GM12878 (cell line): ENCODE data around the gene TOX4. TPM values are rescaled to one million over a fixed set of nuclear protein-coding genes. Genes with fewer than 3 reads are reported as not detected.
A peak's percentile ranks its signal among the peaks of the same experiment; 100 is the strongest.

Experiments
- ATAC-seq: fragments of 200-7000 bp; cut with Tn5 transposase; 3 replicates; pipeline ENCODE4 v1.9.1; 2020; ENCODE audit warnings: mild to moderate bottlenecking, moderate library complexity
- BruUV-seq: library from RNA; stranded (reverse); fragments of 400-500 nt; replicated peaks from 2 replicates; lab custom pipeline; 2021; lab: Mats Ljungman, UMichigan
- CTCF ChIA-PET: fragments of 300-600 bp; sonication (Branson Sonifier 250); formaldehyde crosslinking; extraction: SDS; loops from one replicate; lab custom pipeline; 2021; ENCODE audit warnings: inconsistent platforms; lab: Yijun Ruan, JAX
- POLR2A ChIA-PET: fragments of 350-600 bp; formaldehyde crosslinking; extraction: SDS; loops from one replicate; lab custom pipeline; 2021; ENCODE audit warnings: inconsistent platforms; lab: Charles Lee
- RAD21 ChIA-PET: fragments of 300-600 bp; sonication (Branson Sonifier 250); formaldehyde crosslinking; loops from one replicate; lab custom pipeline; 2023; ENCODE audit warnings: antibody characterized with exemption; ENCODE audit not compliant: unreplicated experiment; lab: Charles Lee
- SMC1A ChIA-PET: fragments of 300-600 bp; sonication (Branson Sonifier 250); formaldehyde crosslinking; loops from one replicate; lab custom pipeline; 2023; ENCODE audit not compliant: unreplicated experiment, uncharacterized antibody; lab: Charles Lee
- DNase-seq: peaks from one replicate; pipeline ENCODE4 v3.0.0-alpha.2; 2011; ENCODE audit warnings: low read depth, low spot score
- FAIRE-seq: peaks from 3 replicates; lab custom pipeline; 2011; peaks lifted over from hg19 to GRCh38; lab: Jason Lieb, UNC
- H2AFZ ChIP-seq: 2 replicates; pipeline ENCODE4 v1.6.0; 2011; ENCODE audit warnings: low read depth, low read length, control low read depth; ENCODE audit not compliant: control insufficient read depth
- H3K27ac ChIP-seq: 2 replicates; pipeline ENCODE4 v1.5.1; 2011; ENCODE audit warnings: control low read depth; ENCODE audit not compliant: control insufficient read depth, insufficient read depth
- H3K27me3 ChIP-seq, 2 experiments: replicated peaks in 1 of 2; 2 replicates each; pipeline versions ENCODE4 v1.6.0 to v1.6.1; 2011; ENCODE audit warnings: low read length in 1 of 2; ENCODE audit not compliant: control insufficient read depth in 2 of 2, insufficient read depth in 2 of 2
- H3K36me3 ChIP-seq, 2 experiments: 2 replicates each; pipeline ENCODE4 v1.5.1; 2011; ENCODE audit warnings: low read length in 1 of 2; ENCODE audit not compliant: control insufficient read depth in 2 of 2, insufficient read depth in 2 of 2
- H3K4me1 ChIP-seq: 2 replicates; pipeline ENCODE4 v1.6.1; 2011; ENCODE audit warnings: mild to moderate bottlenecking, low read length, moderate library complexity, mixed read lengths; ENCODE audit not compliant: control insufficient read depth, insufficient read depth
- H3K4me2 ChIP-seq: 2 replicates; pipeline ENCODE4 v1.6.0; 2011; ENCODE audit warnings: control low read depth; ENCODE audit not compliant: control insufficient read depth, insufficient read depth
- H3K4me3 ChIP-seq: fragments of 200-600 bp; sonication (generic); 2 replicates; pipeline ENCODE4 v1.5.1; 2016
- H3K79me2 ChIP-seq: 2 replicates; pipeline ENCODE4 v1.6.0; 2011; ENCODE audit warnings: low read length; ENCODE audit not compliant: control insufficient read depth, insufficient read depth
- H3K9ac ChIP-seq: 2 replicates; pipeline ENCODE4 v1.8.0; 2011; ENCODE audit warnings: low read length, control low read depth, mixed read lengths; ENCODE audit not compliant: control insufficient read depth, insufficient read depth
- H3K9me3 ChIP-seq: replicated peaks from 3 replicates; pipeline ENCODE4 v1.5.1; 2011; ENCODE audit warnings: mild to moderate bottlenecking, low read length; ENCODE audit not compliant: control insufficient read depth, insufficient read depth
- H4K20me1 ChIP-seq: 2 replicates; pipeline ENCODE4 v1.6.0; 2011; ENCODE audit not compliant: control insufficient read depth, insufficient read depth
- CBFB ChIP-seq: IDR thresholded peaks from 2 replicates; pipeline ENCODE4 v1.6.1; 2016; ENCODE audit warnings: antibody characterized with exemption, low read depth
- EED ChIP-seq: sonication (generic); IDR thresholded peaks from 2 replicates; pipeline ENCODE4 v1.6.1; 2016; ENCODE audit warnings: antibody characterized with exemption, low read depth
- FOXM1 ChIP-seq: IDR thresholded peaks from 2 replicates; pipeline ENCODE4 v1.6.1; 2012; ENCODE audit warnings: low read depth, mild to moderate bottlenecking, inconsistent platforms, low read length, moderate library complexity
- IKZF2 ChIP-seq, 2 experiments: fragments of 450-650 bp; IDR thresholded peaks; 2 replicates each; pipeline ENCODE4 v1.6.1; 2017; ENCODE audit warnings: mild to moderate bottlenecking in 2 of 2, moderate library complexity in 2 of 2
- RUNX3 ChIP-seq: IDR thresholded peaks from 2 replicates; pipeline ENCODE4 v1.6.1; 2012; ENCODE audit warnings: low read length, inconsistent platforms
- WGBS: methylation state at CpG from one replicate; pipeline ENCODE4 v1.1.6; 2016; ENCODE audit warnings: low lambda C conversion rate; ENCODE audit not compliant: insufficient replicate concordance, insufficient coverage; ENCODE audit errors: missing lambda C conversion rate; 5-methylcytosine and 5-hydroxymethylcytosine counted together
- in situ Hi-C: fragments of 300-500 bp; cut with MboI; formaldehyde crosslinking; loops from 9 replicates; pipeline ENCODE4 v1.14.3; 2018; ENCODE audit warnings: mixed read lengths
- intact Hi-C: fragments of 100-400 bp; cut with micrococcal nuclease; formaldehyde crosslinking; loops from one replicate; pipeline ENCODE4 v1.14.2; 2022; ENCODE audit not compliant: unreplicated experiment
- polyA plus RNA-seq, 11 experiments: library from polyadenylated mRNA; depleted of rRNA in 4 of 11; unstranded in 6 of 11; stranded (reverse) in 5 of 11; fragments of >200 nt; fragmentation: Nextera tagmentation in 4 of 11; fragmentation: Illumina TruSeq in 1 of 11; extraction: Ambion mirVana in 4 of 11; extraction: Trizol in 1 of 11; gene quantifications; 1 replicate in 1 of 11; 2 replicates in 10 of 11; pipeline versions ENCODE4 v1.2.1 to v1.2.3, GENCODE V29; 2011 to 2016; ENCODE audit warnings: inconsistent platforms in 2 of 11, missing spikeins in 2 of 11, low read depth in 1 of 11
- total RNA-seq, 4 experiments: library from RNA; depleted of rRNA in 3 of 4; stranded (reverse); fragments of >200 nt in 3 of 4; fragmentation: Illumina TruSeq in 1 of 4; extraction: Trizol in 1 of 4; gene quantifications; 2 replicates each; pipeline versions ENCODE4 v1.2.1 to v1.2.3, GENCODE V29; 2013 to 2021

The TOX4 gene
- total and polyA plus RNA-seq, 10 of the 15 experiments (the other 5 are each of a cell fraction or from before 2014, with no cell fraction given), result 18.4 to 113 (median 55.2) TPM

GRCh38 chr14:21527318-21527679, 50.3 kb downstream of the TOX4 start:
- peak overlapping the region; percentile 41; the same call in 1 of the 2 replicates for H2AFZ ChIP-seq
- intact Hi-C loops, result no loop called here
- no peaks in the 10 kb centered on the region for H4K20me1 ChIP-seq
- ATAC-seq, result no peak
- no peaks in the 10 kb centered on the region for H3K9me3 ChIP-seq
- peak overlapping the region; percentile 79 for H3K4me2 ChIP-seq
- peaks cover 12% of the 10 kb centered on the region for H3K4me1 ChIP-seq
- 0% methylated on average over 1 of the region's 1 CpG for WGBS
- no peak overlapping the region for H3K4me3 ChIP-seq
- DNase-seq, result no peak
- no peaks in the 10 kb centered on the region for H3K36me3 ChIP-seq
- SMC1A ChIA-PET, result interaction anchor here (2.0 to 4.9 kb wide), 3 partner anchors 11 to 29 kb away, joined by 10 to 48 read pairs (median 29); partner anchors contain the start of gene METTL3
- H3K27ac ChIP-seq, result no peak overlapping the region
- FAIRE-seq, result no peak
- CTCF ChIA-PET, result interaction anchor here (1.0 to 2.9 kb wide), 7 partner anchors 9 to 54 kb away, joined by 3 to 29 read pairs (median 4); no protein-coding TSS in a partner anchor
- H3K79me2 ChIP-seq, result no peaks in the 10 kb centered on the region
- POLR2A ChIA-PET, result interaction anchor here (1.0 to 4.0 kb wide), 6 partner anchors 14 to 145 kb away, joined by 3 to 35 read pairs (median 8); partner anchors contain the start of genes METTL3, RAB2B and TOX4
- TF ChIP-seq FOXM1 (no peak), CBFB (peak; percentile 37; the same call in 1 of the 2 replicates), IKZF2 (IDR thresholded peaks at IDR 0.05) (0 out of 4 replicates have a peak, but pooled peaks of 1 of the 2 experiments have one; percentile 13), RUNX3 (peak; percentile 83), EED (0 out of 2 replicates have a peak, but pooled peaks have one; percentile 20)
- TF ChIP-seq, all 136 proteins: peak for 4
- BruUV-seq, result no TSS peak
- RAD21 ChIA-PET, result interaction anchor here (0.9 to 4.1 kb wide), 8 partner anchors 8 to 51 kb away, joined by 3 to 52 read pairs (median 6); partner anchors contain the start of genes METTL3, RAB2B and TOX4
- in situ Hi-C loops, result no loop called here
- Histone ChIP-seq H3K9ac (no peak overlapping the region), H3K27me3 (no peaks in the 10 kb centered on the region)
